H4 (cell line): ENCODE data around the gene UBN2. TPM values are rescaled to one million over a fixed set of nuclear protein-coding genes. Genes with fewer than 3 reads are reported as not detected.

Source experiments
- DNase-seq: peaks from one replicate; pipeline ENCODE4 v3.0.0-alpha.2; 2015; ENCODE audit warnings: low spot score
- total RNA-seq: library from RNA; depleted of rRNA; stranded (reverse); fragments of >200 nt; shearing (Covaris generic); gene quantifications from 2 replicates; pipeline ENCODE4 v1.2.3, GENCODE V29; 2014; rRNA removed

Gene UBN2
- total RNA-seq, 1 experiment from 2014 or later: 3.3 TPM

DNA sequence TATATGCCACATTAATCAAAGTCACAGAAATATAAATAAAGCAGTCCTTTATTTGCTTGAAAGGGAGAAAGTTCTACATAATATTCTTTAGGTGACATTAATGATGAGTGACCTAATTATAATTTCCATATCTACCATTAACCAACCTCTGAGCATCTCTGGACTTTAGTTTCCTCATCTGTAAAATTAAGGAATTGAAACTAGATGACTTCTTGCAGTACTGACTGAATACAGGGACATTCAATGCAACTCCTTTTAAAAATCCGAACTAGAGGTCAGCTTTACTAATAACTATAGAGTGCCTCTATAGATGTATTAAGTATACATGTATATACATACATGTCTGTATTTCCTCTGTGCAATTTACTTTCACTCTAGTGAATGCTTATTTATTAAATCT, 114.0 kb downstream of the UBN2 start:
- no peak for DNase-seq

DNA sequence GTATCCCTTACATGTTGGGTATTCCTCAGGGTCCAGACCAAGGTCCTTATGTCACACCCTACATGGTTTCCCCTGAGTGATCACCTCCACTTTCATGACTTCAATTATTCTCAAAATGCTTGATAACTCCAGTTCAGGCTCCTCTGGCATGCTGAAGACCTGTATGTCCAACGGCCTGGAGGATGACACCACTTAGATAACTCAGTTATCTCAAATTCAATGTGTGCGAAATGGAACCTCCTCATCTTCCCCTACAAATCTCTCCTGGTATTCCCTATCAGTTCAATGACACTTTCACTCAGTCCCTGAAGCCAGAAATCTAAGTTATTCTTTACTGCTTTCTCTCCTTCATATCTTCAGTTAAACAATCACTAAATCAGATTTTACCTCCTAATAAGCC, 120.0 kb downstream of the UBN2 start:
- DNase-seq: no peak

DNA sequence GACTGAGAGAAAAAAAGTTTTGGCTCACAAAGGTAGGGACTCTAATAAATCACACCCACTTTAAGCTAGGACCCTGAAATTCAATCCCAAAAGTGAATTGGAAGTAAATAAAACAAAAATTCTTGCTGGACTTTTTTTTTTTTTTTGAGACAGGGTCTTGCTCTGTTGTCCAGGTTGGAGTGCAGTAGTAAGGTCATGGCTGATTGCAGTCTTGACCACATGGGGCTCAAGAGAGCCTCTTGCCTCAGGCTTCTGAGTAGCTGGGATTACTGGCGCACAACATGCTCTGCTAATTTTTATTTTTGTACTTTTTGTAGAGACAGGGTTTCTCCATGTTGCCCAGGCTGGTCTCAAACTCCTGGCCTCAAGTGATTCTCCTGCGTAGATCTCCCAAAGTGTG, 123.7 kb downstream of the UBN2 start:
- no peak for DNase-seq

DNA sequence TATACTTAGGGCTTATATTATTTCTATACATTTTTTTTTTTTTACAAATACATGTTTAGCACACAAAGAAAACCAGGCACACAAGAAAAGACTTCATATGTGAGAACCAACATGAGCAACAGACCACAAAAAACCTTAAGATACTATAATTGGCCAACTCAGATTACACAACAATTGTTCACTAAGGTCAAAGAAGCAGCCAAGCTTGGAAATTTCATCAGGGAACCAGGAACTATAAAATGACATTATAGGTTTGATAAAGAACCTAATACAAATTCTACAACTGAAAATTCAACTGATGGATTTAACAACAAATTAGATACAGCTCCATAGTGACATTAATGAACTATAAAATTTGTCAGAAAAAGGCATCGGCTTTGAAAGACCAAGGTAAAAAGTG, 124.3 kb downstream of the UBN2 start:
- no peak for DNase-seq

Other genes with a start within 250 kb of the UBN2 start
- 2.5 and 3.3 TPM in 2 replicates for gene KIAA1549, start 249.8 kb upstream of the UBN2 start, total RNA-seq
- 0.29 and 2.4 TPM in 2 replicates for gene ZC3HAV1L, start 195.2 kb upstream of the UBN2 start, total RNA-seq
- 26.2 and 28.8 TPM in 2 replicates for gene ZC3HAV1, start 121.5 kb upstream of the UBN2 start, total RNA-seq
- gene FMC1, start 110.1 kb downstream of the UBN2 start, total RNA-seq: 19.4 and 21.0 TPM in 2 replicates
- gene LUC7L2, start 128.7 kb downstream of the UBN2 start, total RNA-seq: 45.9 and 61.2 TPM in 2 replicates